GM18508 (cell line): ENCODE measurements around the gene CDC42SE2.
"Not testable (repeated sequence)": the region's sequence is repeated elsewhere in the genome, so short reads cannot be mapped to it uniquely, and the experiment has no call there.

ENCODE experiments used
- ATAC-seq: cut with Tn5 transposase; IDR thresholded peaks from one replicate; pipeline ENCODE4 v1.9.1; 2021; ENCODE audit warnings: moderate number of reproducible peaks; ENCODE audit not compliant: insufficient read depth, unreplicated experiment

The CDC42SE2 gene

DNA sequence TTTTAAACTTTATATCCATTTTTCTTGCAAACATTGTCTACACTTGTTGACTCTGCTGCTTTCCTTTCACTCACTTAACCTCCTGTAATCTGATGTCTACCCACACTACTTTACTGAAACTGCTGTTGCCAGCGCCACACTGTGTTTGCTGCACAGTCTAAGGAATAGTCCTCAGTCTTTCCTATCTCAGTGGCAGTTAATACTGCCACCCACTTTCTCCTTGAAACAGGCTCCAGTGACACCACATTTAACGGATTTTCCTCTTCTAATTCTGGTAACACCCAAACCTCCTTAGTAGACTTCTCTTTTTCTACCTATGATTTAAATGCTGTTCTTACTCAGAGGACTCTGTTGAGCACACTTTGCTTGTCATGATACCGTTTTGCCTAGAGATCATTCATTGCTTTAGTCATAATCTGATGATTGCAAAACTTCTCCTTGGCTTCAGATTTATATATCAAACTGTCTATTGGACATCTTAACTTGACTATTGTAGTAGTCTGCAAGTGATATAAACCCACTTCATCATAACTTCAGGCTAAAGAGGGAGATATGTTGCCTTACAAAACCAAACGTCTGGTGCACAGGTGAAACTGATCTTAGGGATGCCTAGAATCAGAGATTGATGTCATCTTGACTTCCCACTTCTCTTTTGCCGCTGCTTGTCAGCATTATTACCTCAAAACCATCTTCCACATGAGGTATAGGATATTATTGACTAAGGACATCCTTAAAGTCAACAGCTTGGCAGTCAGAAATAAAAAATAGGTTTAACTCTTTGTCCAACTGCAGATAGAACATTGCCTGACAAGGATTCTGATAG is 94.1 kb downstream of the CDC42SE2 start:
- no peak for ATAC-seq

DNA sequence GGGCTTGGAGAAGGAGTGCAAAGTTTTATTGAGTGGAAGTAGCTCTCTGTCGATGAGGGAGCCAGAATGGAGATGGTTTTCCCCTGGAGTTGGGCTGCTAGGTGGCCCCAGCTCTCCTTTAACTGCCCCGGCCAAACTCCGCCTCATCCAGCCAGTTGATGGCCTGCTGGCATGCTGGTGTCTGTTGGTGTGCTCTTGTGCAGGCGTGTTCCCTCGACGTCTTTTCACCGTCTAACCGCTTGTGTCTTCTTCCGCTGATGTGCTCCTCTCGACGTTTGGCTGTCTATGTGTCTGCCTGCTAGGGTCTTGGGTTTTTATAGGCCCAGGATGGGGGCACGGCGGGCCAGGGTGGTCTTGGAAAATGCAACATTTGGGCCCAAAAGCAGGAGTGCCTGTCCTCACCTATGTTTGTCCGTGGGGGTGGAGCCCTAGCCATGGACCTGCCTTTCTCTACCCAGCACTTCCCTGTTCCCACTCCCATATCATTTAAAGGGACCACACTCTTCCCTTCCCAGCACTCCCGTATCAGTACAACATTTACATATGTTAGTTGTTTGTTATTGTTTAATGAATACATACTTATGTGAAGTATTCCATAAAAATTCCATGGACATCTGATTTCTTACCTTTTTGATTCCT is 97.9 kb downstream of the CDC42SE2 start:
- no peak for ATAC-seq

DNA sequence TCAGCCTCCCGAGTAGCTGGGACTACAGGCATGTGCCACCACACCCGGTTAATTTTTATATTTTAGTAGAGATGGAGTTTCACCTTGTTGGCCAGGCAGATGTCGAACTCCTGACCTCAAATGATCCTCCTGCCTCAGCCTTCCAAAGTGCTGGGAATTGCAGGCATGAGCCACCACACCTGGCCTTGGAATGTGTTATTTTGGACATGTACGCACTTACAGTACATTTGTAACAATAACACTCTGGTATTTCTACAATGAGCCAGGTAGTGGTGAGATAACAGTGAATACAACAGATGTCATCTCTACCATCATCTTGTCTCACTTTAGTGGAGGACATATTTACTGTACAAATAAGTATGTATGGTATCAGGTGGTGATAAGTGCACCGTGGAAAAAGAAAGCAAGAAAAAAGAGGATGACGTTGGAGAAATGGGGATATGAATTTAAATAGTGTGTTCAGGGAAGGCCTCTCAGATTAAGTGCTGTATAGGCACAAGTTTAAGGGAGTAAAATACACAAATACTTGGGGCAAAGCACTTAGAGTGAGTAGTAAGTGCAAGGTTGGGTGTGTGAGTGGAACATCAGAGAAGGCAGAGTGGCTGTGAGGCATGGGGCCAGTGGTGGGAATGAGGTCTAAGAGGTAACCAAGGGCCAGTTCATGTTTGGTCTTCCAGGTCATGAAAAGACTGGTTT is 100.1 kb downstream of the CDC42SE2 start:
- ATAC-seq = no peak

DNA sequence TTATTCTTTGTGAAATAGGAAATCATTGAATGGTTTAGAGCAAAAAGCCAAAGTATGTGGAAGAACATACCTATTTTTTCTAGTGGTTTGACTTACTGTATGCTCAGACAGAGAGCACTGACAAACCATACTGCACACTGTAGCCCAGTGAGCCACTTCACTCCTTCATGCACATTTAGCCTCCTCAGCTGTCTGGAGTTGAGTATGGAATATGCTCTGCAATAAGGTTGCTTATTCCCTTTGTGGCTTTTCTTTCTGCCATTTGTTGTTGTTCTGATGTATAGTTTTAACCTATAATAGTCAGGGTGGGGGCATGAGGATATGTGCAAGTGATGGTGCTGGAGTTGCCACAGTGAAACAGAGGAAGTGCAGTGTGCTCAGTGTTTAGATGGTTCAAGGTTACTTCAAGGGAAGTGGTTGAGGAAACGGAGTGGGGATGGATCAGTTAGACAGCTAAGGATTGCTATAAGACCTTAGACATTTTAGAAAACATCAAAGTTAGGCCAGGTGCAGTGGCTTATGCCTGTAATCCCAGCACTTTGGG is 100.7 kb downstream of the CDC42SE2 start:
- no peak for ATAC-seq

DNA sequence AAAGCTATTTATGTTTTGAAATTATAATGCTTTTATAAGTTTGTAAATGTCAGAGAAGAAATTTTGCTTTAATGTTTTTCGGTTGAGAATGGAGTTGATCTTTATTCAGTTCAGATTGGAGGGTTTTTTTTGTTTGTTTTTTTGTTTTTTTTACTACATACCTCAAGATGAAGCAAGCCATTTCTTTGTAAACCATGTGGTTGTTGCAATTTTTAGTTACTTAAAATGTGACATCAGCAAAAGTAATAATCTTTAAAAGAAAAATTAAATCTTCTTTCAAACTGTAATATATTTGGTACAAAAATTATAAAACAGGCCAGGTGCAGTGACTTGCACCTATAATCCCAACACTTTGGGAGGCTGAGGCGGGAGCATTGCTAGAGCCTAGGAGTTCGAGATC is 102.6 kb downstream of the CDC42SE2 start:
- ATAC-seq = no peak

DNA sequence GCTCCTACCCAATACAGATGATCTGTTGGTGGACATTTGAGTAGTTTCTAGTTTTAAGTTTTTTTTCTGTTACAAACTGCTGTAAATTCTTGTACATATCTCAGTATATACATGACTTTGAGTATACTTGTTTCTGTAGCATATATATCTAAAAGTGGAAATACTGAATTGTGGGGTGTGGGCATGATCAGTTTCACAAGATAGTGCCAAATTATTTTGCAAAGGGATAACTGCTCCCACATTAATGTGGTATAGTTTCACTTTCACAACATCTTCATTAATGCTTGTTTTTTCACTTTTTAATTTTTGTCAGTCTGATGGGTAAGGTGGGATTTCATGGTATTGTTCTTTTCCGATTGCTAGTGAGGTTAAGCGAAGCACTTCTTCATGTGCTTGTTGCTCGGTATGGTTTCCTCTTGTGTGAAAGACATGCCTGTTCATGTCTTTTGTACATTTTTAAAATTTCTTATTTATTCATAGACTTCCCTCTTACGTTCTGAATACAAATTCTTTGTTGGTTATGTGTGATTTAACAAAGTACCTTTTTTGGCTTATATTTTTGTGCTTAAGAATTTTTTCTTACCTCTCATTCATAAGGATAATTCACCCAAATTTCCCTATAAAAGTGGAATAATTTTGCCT is 103.5 kb downstream of the CDC42SE2 start:
- no peak for ATAC-seq

DNA sequence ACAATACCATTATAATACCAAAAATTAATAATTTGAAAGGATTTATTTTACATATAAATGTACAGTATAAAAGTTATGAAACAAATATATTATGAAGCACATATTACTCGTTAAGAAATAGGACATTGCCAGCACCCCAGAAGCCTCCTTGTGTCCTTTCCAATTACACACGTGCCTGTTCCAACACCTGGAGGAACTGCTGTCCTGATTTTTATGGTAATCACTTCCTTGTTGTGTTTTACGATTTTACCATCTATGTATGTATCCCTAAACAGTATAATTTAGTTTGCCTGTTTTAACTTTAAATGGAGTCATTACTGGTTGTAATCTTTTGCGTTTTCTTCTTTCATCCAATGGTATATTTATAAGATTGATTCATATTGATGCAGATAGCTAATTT is 105.0 kb downstream of the CDC42SE2 start:
- ATAC-seq = no peak

DNA sequence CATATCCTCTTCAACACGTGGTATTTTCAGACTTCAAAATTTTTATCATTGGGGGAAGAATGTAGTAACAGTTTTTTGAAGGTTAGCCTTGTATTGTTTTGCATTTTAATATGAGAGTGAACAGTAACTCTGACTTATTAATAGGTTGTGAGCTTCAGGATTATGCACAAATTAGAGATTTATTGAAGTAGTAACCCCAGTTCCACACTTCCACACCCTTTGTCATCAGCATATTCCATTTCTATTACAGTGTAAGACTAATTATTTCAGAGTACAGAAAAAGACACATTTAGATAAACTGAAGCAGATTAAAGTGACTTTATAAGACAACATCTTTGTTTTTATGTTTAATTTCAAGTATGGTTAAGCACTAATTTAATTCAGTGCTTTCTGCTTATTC is 105.7 kb downstream of the CDC42SE2 start:
- ATAC-seq = no peak

DNA sequence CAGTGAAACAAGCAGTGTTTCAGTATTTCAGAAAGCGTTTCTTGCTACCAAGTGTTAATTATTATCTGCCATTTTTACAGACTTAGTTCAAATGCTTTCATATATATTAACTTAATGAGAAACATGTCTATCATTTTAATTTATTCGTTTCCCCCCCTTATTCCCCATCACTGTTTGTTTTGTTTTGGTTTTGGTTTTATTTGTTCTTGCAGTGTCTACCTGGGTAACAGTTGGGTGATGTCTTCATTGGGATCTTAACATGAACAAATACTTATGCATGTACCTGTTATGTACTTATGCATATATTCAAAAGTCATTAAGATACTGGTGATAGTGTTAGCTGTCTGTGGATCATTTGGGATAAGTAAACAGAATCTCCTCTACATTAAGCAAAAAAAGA is 108.0 kb downstream of the CDC42SE2 start:
- no peak for ATAC-seq

DNA sequence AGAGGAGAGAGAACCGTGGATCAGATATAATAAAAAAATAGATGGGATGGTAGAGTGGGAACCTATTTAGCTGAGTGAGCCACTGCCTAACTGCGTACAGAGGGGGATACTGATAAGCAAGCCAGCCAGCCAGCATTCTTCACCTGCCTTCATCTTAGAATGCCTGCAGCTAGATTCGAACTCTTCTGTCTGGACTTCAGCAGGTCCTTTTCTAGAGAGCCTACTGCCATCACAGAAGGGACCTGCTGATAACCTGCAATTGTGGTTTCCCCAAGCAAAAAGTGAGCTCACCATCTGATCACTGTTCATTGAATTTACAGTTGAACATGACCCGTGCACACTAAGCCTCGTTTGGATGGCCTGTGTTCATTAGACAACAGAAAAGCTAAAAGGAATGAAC is 109.4 kb downstream of the CDC42SE2 start:
- no peak for ATAC-seq

DNA sequence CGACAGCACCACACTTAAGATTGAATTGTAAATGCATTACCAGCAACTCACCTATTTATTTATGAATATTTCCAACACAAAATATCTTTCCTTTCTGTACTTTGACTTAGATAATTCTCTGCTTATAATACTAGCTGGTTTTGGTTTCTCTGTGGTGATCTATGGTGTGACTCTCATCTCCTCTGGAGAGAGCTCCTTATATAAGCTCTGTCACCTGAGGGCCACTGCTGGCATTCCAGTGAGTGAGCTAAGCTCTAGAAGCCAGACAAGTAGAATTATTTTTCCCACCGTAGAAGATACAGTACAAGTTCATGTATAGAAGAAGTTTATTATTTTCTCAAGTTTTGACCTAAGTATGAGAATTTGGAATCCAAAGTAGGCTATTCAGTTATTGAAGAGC is 111.5 kb downstream of the CDC42SE2 start:
- no peak for ATAC-seq

DNA sequence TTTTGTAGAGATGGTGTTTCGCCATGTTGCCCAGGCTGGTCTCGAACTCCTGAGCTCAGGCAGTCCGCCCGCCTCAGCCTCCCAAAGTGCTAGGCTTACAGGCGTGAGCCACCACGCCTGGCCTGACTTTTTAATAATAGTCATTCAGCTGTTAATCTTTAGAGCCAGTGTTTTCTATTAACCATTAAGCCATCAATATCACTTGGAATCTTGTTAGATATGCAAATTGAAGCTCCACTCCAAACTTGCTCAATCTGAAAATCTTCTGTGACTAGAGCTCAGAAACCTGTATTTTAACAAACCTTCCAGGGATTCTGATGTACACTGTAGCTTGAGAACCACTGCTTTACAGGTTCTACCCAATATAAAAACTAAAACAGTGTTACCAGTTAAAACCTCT is 113.5 kb downstream of the CDC42SE2 start:
- no peak for ATAC-seq

DNA sequence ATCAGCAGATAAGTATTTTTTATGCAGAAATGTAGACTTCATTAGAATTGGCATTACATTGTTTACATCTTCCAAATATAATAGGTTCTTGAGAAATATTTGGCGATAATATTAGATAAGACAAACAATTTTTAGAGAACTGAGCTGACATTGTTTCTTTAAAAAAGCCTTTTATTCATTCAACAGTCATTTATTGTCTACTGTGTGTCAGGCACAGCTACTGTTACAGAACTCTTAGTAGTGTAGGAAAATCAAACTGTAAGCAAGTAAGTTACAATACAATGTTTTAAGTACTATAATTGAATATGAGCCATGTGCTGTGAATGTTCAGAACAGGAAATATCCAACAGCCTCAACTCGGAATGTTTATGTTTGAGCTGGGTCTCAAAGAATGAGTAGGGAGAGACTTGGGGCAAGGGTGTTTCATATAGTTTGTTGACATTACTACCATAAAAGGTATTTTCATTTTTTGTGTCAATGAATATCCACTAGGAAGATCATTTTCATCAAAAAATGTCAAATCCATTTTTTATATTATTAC is 114.0 kb downstream of the CDC42SE2 start:
- no peak for ATAC-seq

DNA sequence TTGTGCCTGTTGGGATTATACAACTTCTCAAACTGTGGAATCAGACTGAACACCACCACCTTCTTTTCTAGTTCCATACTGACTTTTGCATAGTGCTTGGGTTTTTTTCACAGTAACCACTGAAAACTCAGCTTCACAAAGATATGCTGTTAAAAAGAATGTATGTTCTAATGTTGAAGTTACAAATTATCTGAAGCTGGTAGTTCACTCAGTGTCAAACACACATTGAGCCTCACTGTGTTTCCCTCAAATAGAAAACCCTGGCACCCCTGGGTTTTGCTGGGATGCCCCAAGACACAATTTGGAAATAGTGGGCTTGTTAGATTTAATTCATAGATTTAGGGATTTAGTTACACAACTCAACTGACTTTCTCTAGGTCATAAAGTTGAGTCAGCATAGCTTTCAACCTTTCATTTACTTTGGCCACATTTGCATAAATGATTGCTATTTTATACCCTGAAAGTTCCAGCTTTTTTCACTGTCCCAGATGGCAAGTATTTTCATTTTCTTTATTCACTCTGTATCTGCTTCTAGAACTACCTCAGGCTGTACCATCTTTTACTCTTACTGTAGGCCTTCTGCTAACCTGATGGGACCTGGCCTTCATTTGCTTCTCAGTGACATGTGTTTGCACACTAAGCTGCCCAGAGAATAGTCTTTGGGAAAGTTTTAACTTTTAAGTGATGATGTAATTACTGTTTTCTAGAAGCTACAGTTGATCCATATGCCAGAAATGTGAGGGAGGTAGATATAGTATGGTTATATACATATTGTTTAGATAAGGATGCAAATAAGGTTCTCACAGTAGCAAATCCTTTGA is 115.1 kb downstream of the CDC42SE2 start:
- ATAC-seq = no peak

DNA sequence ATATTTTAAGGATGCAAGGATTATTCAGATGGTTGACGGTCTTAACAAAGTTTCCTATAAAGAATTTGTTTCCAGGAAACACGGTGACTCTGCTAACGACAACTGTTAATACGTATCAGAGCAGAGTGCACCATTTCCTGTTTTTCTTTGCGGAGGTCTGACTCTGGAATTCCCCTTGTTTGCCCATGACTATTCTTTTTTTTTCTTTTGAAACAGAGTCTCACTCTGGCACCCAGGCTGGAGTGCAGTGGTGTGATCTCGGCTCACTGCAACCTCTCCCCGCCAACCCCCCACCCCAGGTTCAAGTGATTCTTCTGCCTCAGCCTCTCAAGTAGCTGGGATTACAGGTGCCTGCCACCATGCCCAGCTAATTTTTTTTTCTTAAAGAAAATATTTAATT is 115.9 kb downstream of the CDC42SE2 start:
- ATAC-seq = peak; percentile 36

DNA sequence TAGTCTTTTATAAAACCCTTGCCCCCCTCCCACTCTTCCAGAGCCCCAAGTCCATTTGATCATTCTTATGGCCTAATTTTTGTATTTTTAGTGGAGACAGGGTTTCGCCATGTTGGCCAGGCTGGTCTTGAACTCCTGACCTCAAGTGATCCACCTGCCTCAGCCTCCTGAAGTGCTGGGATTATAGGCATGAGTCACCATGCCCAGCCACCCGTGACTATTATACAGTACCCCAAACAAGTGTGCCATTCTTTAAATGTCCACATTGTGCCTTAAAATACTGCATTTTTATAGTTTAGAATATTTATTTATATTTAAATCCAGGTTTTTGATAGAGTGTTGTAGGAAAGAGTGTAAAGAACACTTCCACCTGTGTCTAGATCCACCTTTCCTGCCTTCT is 116.4 kb downstream of the CDC42SE2 start:
- not testable (repeated sequence) for ATAC-seq

DNA sequence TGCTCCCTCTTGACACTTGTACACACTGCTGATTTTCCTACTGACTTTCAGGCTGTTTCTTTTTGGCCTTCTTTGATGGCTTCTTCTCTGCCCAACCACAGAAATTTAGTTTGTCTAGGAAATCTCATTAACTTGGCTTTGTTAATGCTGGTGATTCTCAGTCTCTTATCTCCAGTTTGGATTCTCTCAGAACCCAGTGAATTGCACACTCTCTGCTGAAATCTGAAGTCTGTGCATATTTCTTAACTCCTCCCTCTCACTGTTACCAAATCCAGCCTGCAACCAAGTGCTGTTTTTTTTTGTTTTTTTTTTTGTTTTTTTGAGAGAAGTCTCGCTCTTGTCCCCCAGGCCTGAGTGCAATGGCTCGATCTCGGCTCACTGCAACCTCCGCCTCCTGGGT is 117.2 kb downstream of the CDC42SE2 start:
- ATAC-seq = no peak

DNA sequence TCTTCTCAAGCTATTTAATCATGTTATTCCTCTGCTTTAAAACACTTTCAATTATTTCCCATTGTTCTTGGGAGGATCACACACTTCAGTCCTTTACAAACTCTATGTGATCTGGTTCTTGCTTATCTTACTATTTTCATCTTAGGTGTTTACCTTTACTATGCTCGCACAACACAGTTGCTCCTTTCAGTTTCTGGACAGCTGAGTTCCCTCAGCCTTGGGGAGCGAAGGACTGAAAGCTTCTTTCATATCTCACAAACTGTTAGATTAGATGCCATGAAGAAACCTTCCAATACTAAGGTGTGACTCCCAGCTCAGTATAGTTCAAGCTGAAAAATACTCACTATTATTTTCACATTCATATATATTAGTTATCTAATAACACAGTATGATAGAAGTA is 117.9 kb downstream of the CDC42SE2 start:
- peak; percentile 37 for ATAC-seq
